ACC112 (cell line): ENCODE data around the gene MDK.

Experiments used
- H2AFZ ChIP-seq: fragments of 200-600 bp; sonication (generic); one replicate; pipeline ENCODE4 v1.6.0; 2017; ENCODE audit warnings: antibody characterized with exemption, low read length; ENCODE audit not compliant: unreplicated experiment
- H3K27ac ChIP-seq: fragments of 200-600 bp; sonication (generic); 2 replicates; pipeline ENCODE4 v1.5.1; 2014; ENCODE audit warnings: low read depth, mild to moderate bottlenecking, antibody characterized with exemption, low read length, moderate library complexity
- H3K27me3 ChIP-seq: fragments of 200-600 bp; sonication (generic); 2 replicates; pipeline ENCODE4 v1.6.1; 2014; ENCODE audit warnings: mild to moderate bottlenecking, antibody characterized with exemption, low read length, moderate library complexity, mixed read lengths; ENCODE audit not compliant: insufficient read depth
- H3K36me3 ChIP-seq: fragments of 200-600 bp; sonication (generic); 2 replicates; pipeline ENCODE4 v1.6.1; 2016; ENCODE audit warnings: mild to moderate bottlenecking, antibody characterized with exemption, low read length, moderate library complexity, mixed read lengths; ENCODE audit not compliant: insufficient read depth
- H3K4me1 ChIP-seq: fragments of 200-600 bp; sonication (generic); one replicate; pipeline ENCODE4 v1.6.1; 2016; ENCODE audit warnings: low read length, mixed read lengths; ENCODE audit not compliant: insufficient read depth, unreplicated experiment, control insufficient read depth
- H3K4me3 ChIP-seq: fragments of 200-600 bp; sonication (generic); 2 replicates; pipeline ENCODE4 v1.5.1; 2014; ENCODE audit warnings: mild to moderate bottlenecking, low read depth, low read length
- H3K79me2 ChIP-seq: fragments of 200-600 bp; sonication (generic); one replicate; pipeline ENCODE4 v1.6.0; 2016; ENCODE audit warnings: low read length; ENCODE audit not compliant: control insufficient read depth, unreplicated experiment, insufficient read depth

Gene MDK

GRCh38 chr11:46385169-46386004, 3.9 kb downstream of the MDK start:
- Histone ChIP-seq H3K36me3 (no peaks in the 10 kb centered on the region), H2AFZ (no peak overlapping the region), H3K4me1 (peaks cover 22% of the 10 kb centered on the region), H3K79me2 (no peaks in the 10 kb centered on the region), H3K4me3 (no peak overlapping the region), H3K27me3 (peaks cover 25% of the 10 kb centered on the region), H3K27ac (no peak overlapping the region)

DNA sequence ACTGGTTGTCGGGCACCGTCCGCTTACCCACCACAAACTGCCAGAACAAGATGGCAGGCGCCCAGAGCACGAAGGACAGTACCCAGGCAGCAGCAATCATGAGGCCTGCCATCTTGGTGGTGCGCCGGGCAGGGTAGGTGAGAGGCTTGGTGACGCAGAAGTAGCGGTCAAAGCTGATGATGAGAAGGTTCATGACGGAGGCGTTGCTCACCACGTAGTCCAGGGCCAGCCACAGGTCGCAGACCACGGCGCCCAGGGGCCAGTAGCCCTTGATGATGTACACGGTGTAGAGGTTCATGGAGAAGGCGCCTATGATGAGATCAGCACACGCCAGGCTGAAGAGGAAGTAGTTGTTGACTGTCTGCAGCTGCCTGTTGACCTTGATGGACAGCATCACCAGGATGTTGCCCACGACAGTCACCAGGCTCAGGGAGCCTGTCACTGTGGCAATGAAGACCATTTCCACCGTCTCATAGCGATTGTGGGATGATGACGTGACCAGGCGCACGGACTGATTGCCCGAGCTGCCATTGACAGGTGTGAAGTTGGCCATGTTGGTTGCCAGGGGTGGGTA, 4.6 kb downstream of the MDK start:
- no peak overlapping the region for H2AFZ ChIP-seq
- H3K27ac ChIP-seq: no peak overlapping the region
- no peaks in the 10 kb centered on the region for H3K79me2 ChIP-seq
- no peaks in the 10 kb centered on the region for H3K36me3 ChIP-seq
- peaks cover 22% of the 10 kb centered on the region for H3K4me1 ChIP-seq
- H3K27me3 ChIP-seq: peaks cover 32% of the 10 kb centered on the region
- no peak overlapping the region for H3K4me3 ChIP-seq

DNA sequence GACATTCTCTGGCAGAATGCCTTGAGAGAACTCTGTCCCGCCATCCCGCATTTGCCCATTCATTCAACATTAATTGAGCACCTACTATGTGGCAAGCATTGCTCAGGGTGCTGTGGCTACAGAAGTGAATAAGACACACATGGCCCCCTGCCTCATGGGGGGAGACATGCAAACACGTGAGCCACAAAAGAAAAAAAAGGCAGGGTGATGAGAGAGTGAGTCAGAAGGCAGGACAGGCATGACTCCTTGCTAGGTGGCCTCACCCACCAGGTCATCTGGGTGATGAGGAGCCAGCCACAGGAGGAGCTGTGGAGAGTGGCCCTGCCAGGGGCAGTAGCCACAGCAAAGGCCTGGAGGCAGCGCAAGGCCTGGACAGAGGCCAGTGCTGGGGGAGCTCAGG, 5.2 kb downstream of the MDK start:
- Histone ChIP-seq H3K36me3 (no peaks in the 10 kb centered on the region), H2AFZ (no peak overlapping the region), H3K27ac (no peak overlapping the region), H3K4me3 (no peak overlapping the region), H3K27me3 (peaks cover 36% of the 10 kb centered on the region), H3K4me1 (peaks cover 22% of the 10 kb centered on the region), H3K79me2 (no peaks in the 10 kb centered on the region)

DNA sequence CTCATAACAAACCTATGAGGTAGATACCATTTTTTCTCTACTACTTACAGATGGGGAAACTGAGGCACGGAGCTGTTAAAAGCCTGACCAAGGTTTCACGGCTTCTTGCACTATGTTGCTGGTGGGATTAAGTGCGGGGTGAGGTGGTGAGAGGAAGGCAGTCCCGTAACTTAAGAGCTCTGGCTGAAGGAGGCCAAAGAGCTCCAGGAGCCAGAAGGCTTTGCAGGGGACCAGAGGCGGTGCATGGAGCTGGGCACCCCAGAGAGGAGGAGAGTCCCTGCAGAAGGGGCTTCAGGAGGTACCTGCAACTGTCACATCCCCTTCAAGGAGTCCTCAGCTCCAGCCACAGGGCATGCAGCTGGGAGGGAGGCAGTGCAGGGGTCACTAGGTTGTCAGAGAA, 6.0 kb downstream of the MDK start:
- no peak overlapping the region for H3K27ac ChIP-seq
- H2AFZ ChIP-seq: no peak overlapping the region
- H3K27me3 ChIP-seq: peaks cover 38% of the 10 kb centered on the region
- H3K79me2 ChIP-seq: no peaks in the 10 kb centered on the region
- no peak overlapping the region for H3K4me3 ChIP-seq
- no peaks in the 10 kb centered on the region for H3K36me3 ChIP-seq
- peaks cover 22% of the 10 kb centered on the region for H3K4me1 ChIP-seq

DNA sequence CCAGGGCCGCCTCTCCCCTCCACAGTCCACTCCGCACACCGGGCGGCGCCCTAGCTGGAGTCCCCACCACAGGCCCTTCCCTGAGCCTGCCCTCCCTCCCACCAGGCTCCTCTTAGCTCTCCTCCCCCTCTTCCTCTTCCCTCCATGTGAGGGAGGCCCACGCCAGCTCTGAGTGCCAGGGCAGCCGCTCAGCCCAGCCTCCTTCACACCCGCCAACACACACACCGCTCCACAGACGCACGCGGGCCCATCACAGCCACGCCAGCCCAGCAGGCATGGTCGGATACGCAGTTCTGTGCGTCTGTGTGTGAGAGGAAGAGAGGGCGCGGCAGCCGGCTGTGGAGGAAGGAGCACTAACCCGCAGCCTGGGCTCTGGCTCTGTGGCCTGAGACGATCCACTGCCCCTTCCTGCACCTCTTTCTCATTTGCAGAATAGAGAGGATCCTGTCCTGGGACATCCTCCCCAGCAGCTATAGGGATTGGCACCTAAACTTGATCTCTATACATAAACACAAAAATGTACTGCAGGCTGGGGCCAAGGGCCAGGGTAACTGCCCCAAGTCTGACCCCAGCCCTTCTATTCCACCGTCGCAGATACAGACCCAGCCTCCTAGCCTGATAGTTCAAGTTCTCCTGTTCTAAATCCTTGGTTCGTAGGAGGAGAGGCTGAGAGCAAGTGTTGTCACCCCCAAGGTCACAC, 6.6 kb downstream of the MDK start:
- Histone ChIP-seq H3K36me3 (no peaks in the 10 kb centered on the region), H3K79me2 (no peaks in the 10 kb centered on the region), H2AFZ (no peak overlapping the region), H3K27ac (no peak overlapping the region), H3K4me3 (no peak overlapping the region), H3K4me1 (peaks cover 18% of the 10 kb centered on the region), H3K27me3 (peaks cover 38% of the 10 kb centered on the region)

- peaks cover 38% of the 10 kb centered on the region for H3K27me3 ChIP-seq
- H3K4me3 ChIP-seq: peak overlapping the region; percentile 79
- H3K36me3 ChIP-seq: no peaks in the 10 kb centered on the region
- H3K4me1 ChIP-seq: peaks cover 12% of the 10 kb centered on the region
- no peak overlapping the region for H2AFZ ChIP-seq
- H3K79me2 ChIP-seq: no peaks in the 10 kb centered on the region
- no peak overlapping the region for H3K27ac ChIP-seq
Observed at GRCh38 chr11:46388619-46389449, 7.4 kb downstream of the MDK start.

DNA sequence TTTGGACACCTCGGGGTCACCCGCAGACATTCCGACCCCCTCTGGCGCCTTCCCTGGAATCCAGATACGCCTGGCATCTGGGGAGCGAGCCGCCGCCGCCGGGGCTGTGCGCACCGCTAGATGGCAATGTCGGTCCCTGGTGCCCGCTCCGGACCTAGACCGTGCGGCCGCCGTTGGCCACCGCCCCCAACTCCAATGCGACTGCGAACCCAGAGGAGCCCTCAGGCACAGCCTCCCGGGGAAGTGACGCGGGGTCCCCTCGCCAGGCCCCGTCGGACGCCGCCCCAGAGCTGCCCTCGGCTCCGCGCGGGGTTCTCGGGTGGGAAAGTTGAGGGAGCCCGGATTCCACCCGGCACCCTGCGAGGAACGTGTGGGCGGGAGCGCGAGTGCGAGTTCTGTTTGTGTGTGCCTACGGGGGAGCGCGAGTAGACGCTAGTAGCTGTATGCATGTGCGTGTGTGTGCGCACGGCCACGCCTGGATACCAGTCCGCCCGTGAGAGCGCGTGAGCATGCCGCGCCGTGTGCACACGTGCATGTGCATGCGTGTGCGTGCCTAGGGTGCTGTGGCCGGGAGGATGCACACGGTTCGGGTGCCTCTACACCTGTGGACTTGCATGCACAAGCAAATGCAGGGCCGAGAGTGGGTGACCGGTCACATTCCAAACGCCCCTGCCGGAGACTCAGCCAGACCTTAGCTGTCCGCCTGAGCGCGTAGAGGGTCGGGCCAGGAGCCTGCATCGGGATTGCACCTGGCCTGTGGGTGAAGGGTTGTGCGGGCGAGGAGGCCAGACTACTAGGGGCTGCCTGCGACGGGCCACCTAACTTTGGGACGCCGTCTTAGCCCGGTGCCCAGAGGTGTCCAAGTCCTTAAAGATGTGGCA, 8.2 kb downstream of the MDK start:
- peaks cover 8% of the 10 kb centered on the region for H3K4me1 ChIP-seq
- peak overlapping the region; percentile 79 for H3K4me3 ChIP-seq
- H3K27ac ChIP-seq: no peak overlapping the region
- H3K27me3 ChIP-seq: peaks cover 38% of the 10 kb centered on the region
- no peaks in the 10 kb centered on the region for H3K79me2 ChIP-seq
- H2AFZ ChIP-seq: peak overlapping the region; percentile 43
- H3K36me3 ChIP-seq: no peaks in the 10 kb centered on the region

GRCh38 chr11:46390331-46391171, 9.1 kb downstream of the MDK start:
- peak overlapping the region; percentile 23; the same call in 1 of the 2 replicates for H3K4me3 ChIP-seq
- H3K4me1 ChIP-seq: peaks cover 8% of the 10 kb centered on the region
- H3K27ac ChIP-seq: no peak overlapping the region
- H3K36me3 ChIP-seq: no peaks in the 10 kb centered on the region
- no peaks in the 10 kb centered on the region for H3K79me2 ChIP-seq
- peaks cover 38% of the 10 kb centered on the region for H3K27me3 ChIP-seq
- H2AFZ ChIP-seq: no peak overlapping the region

GRCh38 chr11:46391186-46391577, 9.7 kb downstream of the MDK start:
- Histone ChIP-seq H3K27me3 (peaks cover 38% of the 10 kb centered on the region), H3K4me1 (peaks cover 8% of the 10 kb centered on the region), H3K27ac (no peak overlapping the region), H3K4me3 (peak overlapping the region; percentile 61), H3K79me2 (no peaks in the 10 kb centered on the region), H2AFZ (no peak overlapping the region), H3K36me3 (no peaks in the 10 kb centered on the region)
